ENCODE measurements around the gene RASA2. TPM values are rescaled to one million over a fixed set of nuclear protein-coding genes. Genes with fewer than 3 reads are reported as not detected.

Gene RASA2
- total RNA-seq, 3 donors from 2014 or later, result 15.2 to 43.2 (median 22.0) TPM

DNA sequence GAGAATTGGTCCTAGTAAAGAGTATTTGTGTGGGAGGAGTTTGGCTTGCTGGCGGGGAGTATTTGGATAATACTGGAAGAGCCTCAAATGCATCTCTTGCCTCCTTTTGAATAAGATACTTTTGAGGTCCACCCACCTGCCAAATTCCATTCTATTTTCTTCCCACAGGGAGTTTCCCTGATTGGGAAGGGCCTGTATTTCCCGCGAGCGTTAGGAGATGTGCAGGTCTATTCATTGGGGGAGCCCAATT is 406 bp upstream of the RASA2 start:
- Histone ChIP-seq H3K36me3 (no peaks in the 10 kb centered on the region), H3K4me1 (peaks cover 3 to 4% of the 10 kb centered on the region in 2 donors), H3K4me3 (peak overlapping the region; percentile 88 to 99 (median 91)), H3K27ac (peak overlapping the region; percentile 90 to 100), H3K27me3 (no peaks in the 10 kb centered on the region), H3K9me3 (no peaks in the 10 kb centered on the region)
- intact Hi-C loops (cut with DNase I; ENCODE audit: low total_unique reads), result no loop called here
- no peak for DNase-seq (ENCODE audit: low spot score in 2 of 2)
- TF ChIP-seq CTCF (IDR thresholded peaks at IDR 0.05), result no peak

DNA sequence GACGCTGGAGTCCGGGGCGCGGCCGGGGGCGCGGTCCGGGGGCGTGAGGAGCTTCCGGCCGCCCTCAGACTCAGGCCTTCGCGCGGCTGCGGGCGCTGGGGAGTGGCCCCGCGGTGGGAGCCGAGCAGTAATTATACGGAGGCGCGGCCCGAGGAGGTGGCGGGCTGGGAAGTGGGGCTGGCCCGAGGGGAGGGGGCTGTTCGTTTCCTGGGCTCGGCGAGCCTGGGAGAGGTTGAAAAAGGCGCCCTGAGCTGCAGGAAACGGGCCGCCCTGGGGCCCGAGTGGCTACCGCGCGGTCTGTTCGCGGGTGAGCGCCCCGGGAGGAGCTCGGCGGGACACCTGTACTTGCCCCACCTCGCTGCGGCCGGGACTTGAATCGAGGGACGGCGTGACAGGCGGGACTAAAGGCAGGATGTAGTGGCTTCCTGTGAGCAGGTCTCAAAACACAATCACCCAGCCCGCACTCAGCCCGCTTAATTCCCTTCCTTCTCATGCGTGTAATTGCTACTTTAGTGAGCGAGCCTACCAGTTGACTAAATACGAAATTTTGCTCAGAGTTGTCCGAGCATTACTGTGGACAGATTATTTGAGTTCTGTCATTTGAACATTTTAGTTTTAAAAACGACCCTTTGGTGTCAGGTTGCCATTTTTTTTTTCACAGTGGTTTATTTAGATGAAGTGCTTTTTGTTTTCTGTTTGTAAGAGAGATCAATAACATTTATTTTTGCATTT is 860 bp downstream of the RASA2 start:
- peak; percentile 80 to 84 for DNase-seq (ENCODE audit: low spot score in 2 of 2)
- H3K4me1 ChIP-seq, result peaks cover 3 to 4% of the 10 kb centered on the region in 2 donors
- H3K27ac ChIP-seq, result peak overlapping the region; percentile 98 to 100
- no peaks in the 10 kb centered on the region for H3K27me3 ChIP-seq
- H3K4me3 ChIP-seq, result peak overlapping the region; percentile 88 to 99 (median 91)
- intact Hi-C loops (cut with DNase I; ENCODE audit: low total_unique reads), result no loop called here
- H3K36me3 ChIP-seq, result no peaks in the 10 kb centered on the region
- TF ChIP-seq POLR2A (IDR thresholded peaks at IDR 0.05) (peak; percentile 55), POLR2AphosphoS5 (IDR thresholded peaks at IDR 0.05) (peak; percentile 17 to 72 (median 53)), CTCF (IDR thresholded peaks at IDR 0.05) (peak in 2 of 3 donors; percentile 10 to 14)
- H3K9me3 ChIP-seq, result no peaks in the 10 kb centered on the region

DNA sequence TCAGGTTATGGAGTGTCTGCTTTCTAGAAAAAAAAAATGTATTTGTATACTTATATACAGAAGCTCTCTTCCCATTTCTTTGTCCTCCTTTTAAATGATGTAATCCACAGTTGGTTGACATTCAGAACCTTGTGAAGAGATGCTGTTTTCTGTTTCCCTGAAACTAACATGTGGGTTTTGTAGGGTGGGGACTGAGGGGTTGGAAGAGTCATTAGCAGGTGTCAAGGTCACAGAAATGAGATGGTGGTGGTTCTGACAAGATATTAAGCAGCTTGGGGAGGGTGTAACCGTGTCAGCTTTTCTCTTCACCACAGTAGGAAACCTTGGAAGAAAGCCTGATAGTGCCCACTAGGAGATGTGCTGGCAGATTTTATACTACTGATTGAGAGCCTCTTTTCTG is 2.4 kb downstream of the RASA2 start:
- Histone ChIP-seq H3K9me3 (no peaks in the 10 kb centered on the region), H3K36me3 (no peaks in the 10 kb centered on the region), H3K4me1 (peaks cover 3 to 4% of the 10 kb centered on the region in 2 donors), H3K27ac (no peak overlapping the region), H3K4me3 (no peak overlapping the region), H3K27me3 (no peaks in the 10 kb centered on the region)
- intact Hi-C loops (cut with DNase I; ENCODE audit: low total_unique reads), result no loop called here
- DNase-seq (ENCODE audit: low spot score in 2 of 2), result no peak
- no peak for TF ChIP-seq POLR2AphosphoS5 (IDR thresholded peaks at IDR 0.05)
- TF ChIP-seq CTCF (IDR thresholded peaks at IDR 0.05), result no peak
- TF ChIP-seq POLR2A (IDR thresholded peaks at IDR 0.05), result no peak

DNA sequence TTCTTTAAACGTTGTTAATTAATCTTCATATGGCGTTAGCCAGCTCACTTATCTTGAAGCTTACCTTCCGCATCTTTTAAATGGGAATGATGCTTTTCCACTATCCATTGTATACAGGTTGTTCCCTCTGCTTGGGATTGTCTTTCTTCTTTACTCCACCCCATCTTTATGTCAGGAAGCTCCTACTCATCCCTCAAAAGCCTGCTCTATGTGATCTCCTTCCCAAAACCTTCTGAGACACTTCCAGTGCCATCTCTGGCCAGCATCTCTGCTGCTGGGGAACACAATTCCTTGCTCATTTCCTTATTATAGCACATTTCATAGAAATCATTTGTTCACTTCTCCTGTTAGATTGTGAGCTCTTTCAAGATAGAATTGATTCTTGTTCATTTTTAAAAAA is 4.3 kb downstream of the RASA2 start:
- TF ChIP-seq POLR2AphosphoS5 (IDR thresholded peaks at IDR 0.05) (no peak), POLR2A (IDR thresholded peaks at IDR 0.05) (no peak), CTCF (IDR thresholded peaks at IDR 0.05) (no peak)
- DNase-seq (ENCODE audit: low spot score in 2 of 2), result no peak
- Histone ChIP-seq H3K27ac (no peak overlapping the region), H3K27me3 (no peaks in the 10 kb centered on the region), H3K4me1 (peaks cover 3% of the 10 kb centered on the region in 2 donors), H3K9me3 (no peaks in the 10 kb centered on the region), H3K4me3 (no peak overlapping the region), H3K36me3 (no peaks in the 10 kb centered on the region)
- intact Hi-C loops (cut with DNase I; ENCODE audit: low total_unique reads), result no loop called here

- Histone ChIP-seq H3K9me3 (no peaks in the 10 kb centered on the region), H3K27me3 (no peaks in the 10 kb centered on the region), H3K4me3 (no peak overlapping the region), H3K36me3 (no peaks in the 10 kb centered on the region), H3K4me1 (no peaks in the 10 kb centered on the region), H3K27ac (no peak overlapping the region)
- DNase-seq (ENCODE audit: low spot score in 2 of 2), result no peak
- intact Hi-C loops (cut with DNase I; ENCODE audit: low total_unique reads), result no loop called here
- TF ChIP-seq POLR2A (IDR thresholded peaks at IDR 0.05) (no peak), CTCF (IDR thresholded peaks at IDR 0.05) (no peak), POLR2AphosphoS5 (IDR thresholded peaks at IDR 0.05) (no peak)
Measured at GRCh38 chr3:141491929-141492328, 5.1 kb downstream of the RASA2 start.

Data from breast epithelium (tissue), 4 donors.